Neural progenitor cell (in vitro differentiated cells): ENCODE results near the gene SYT7. TPM values are rescaled to one million over a fixed set of nuclear protein-coding genes. Genes with fewer than 3 reads are reported as not detected.

Experiments used
- DNase-seq: peaks from one replicate; pipeline ENCODE4 v3.0.0-alpha.2; 2016; ENCODE audit warnings: low spot score
- H2AFZ ChIP-seq: fragments of 200-600 bp; sonication (generic); replicated peaks from 2 replicates; pipeline ENCODE4 v1.6.1; 2016; ENCODE audit warnings: antibody characterized with exemption
- H3F3A ChIP-seq: fragments of 200-600 bp; sonication (generic); 2 replicates; pipeline ENCODE4 v1.6.1; 2016; ENCODE audit warnings: antibody characterized with exemption, low read depth
- H3K27ac ChIP-seq: fragments of 200-600 bp; sonication (generic); 2 replicates; pipeline ENCODE4 v1.5.1; 2016; ENCODE audit warnings: mild to moderate bottlenecking
- H3K27me3 ChIP-seq: fragments of 200-600 bp; sonication (generic); 2 replicates; pipeline ENCODE4 v1.6.1; 2016; ENCODE audit warnings: mild to moderate bottlenecking, moderate library complexity
- H3K36me3 ChIP-seq: fragments of 200-600 bp; sonication (generic); 2 replicates; pipeline ENCODE4 v1.5.1; 2016
- H3K4me1 ChIP-seq: fragments of 200-600 bp; sonication (generic); 2 replicates; pipeline ENCODE4 v1.6.1; 2016; ENCODE audit warnings: mixed run types
- H3K4me2 ChIP-seq: fragments of 200-600 bp; sonication (generic); 2 replicates; pipeline ENCODE4 v1.6.1; 2016
- H3K4me3 ChIP-seq: fragments of 200-600 bp; sonication (generic); 2 replicates; pipeline ENCODE4 v1.5.1; 2016
- H3K79me2 ChIP-seq: fragments of 200-600 bp; sonication (generic); 2 replicates; pipeline ENCODE4 v1.6.1; 2016; ENCODE audit warnings: low read depth
- H3K9ac ChIP-seq: fragments of 200-600 bp; sonication (generic); 2 replicates; pipeline ENCODE4 v1.6.1; 2016
- H3K9me3 ChIP-seq: fragments of 200-600 bp; sonication (generic); 2 replicates; pipeline ENCODE4 v1.5.1; 2016; ENCODE audit warnings: low read depth
- H4K20me1 ChIP-seq: fragments of 200-600 bp; sonication (generic); 2 replicates; pipeline ENCODE4 v1.6.1; 2016; ENCODE audit warnings: low read depth
- H3K27ac Mint-ChIP-seq: 3 replicates; pipeline ENCODE4 v1.8.0; 2021; ENCODE audit warnings: mixed read lengths
- H3K27me3 Mint-ChIP-seq: 2 replicates; pipeline ENCODE4 v1.8.0; 2022; ENCODE audit warnings: low read depth, mild to moderate bottlenecking, inconsistent platforms, moderate library complexity, mixed read lengths; ENCODE audit not compliant: insufficient read depth
- H3K36me3 Mint-ChIP-seq: 3 replicates; pipeline ENCODE4 v1.8.0; 2021; ENCODE audit warnings: mixed read lengths
- H3K4me1 Mint-ChIP-seq: 3 replicates; pipeline ENCODE4 v1.8.0; 2021; ENCODE audit warnings: mixed read lengths
- H3K4me3 Mint-ChIP-seq: 3 replicates; pipeline ENCODE4 v1.8.0; 2021; ENCODE audit warnings: mild to moderate bottlenecking, moderate library complexity, mixed read lengths
- H3K9me3 Mint-ChIP-seq: 3 replicates; pipeline ENCODE4 v1.8.0; 2020; ENCODE audit warnings: mixed read lengths
- EZH2 ChIP-seq: fragments of 200-600 bp; sonication (generic); IDR thresholded peaks from 2 replicates; pipeline ENCODE4 v1.6.1; 2017; ENCODE audit warnings: antibody characterized with exemption, mild to moderate bottlenecking, moderate library complexity
- EZH2phosphoT487 ChIP-seq: fragments of 200-600 bp; sonication (generic); IDR thresholded peaks from 2 replicates; pipeline ENCODE4 v1.6.1; 2017; ENCODE audit warnings: antibody characterized with exemption
- total RNA-seq: library from RNA; depleted of rRNA; stranded (reverse); fragments of >200 nt; gene quantifications from 2 replicates; pipeline ENCODE4 v1.2.3, GENCODE V29; 2015; ENCODE audit warnings: low replicate concordance
- TF ChIP-seq, protein P1 (sequence below): fragments of 200-600 bp; sonication (generic); IDR thresholded peaks from 2 replicates; pipeline ENCODE4 v1.5.1; 2017; ENCODE audit warnings: antibody characterized with exemption, mild to moderate bottlenecking

SYT7 gene
- total RNA-seq, 1 donor from 2014 or later = 0.73 TPM

DNA sequence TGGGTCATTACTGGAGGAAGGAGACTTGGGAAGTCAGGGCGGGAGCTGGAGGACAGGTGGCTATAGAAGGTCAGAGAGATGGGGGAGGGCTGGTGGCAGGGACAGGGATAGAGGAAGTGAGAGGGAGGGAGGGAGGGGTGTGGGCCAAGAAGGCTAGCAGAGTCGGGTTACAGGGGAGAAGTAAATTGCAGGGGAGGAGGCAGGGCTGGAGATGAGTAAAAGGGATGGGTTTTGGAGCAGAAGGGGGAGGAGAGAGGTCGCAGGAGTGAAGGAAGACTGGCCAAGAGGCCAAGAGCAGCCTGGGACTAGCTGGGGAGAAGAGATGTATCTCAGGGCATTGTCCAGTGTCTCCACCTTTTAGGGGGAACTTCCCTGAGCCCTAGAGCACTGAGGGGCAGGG is 39.3 kb downstream of the SYT7 start:
- Histone ChIP-seq H3K4me1 (peaks cover 26% of the 10 kb centered on the region), H2AFZ (no peak overlapping the region), H3K79me2 (no peaks in the 10 kb centered on the region), H3K9me3 (no peaks in the 10 kb centered on the region), H3K4me3 (no peak overlapping the region), H3F3A (no peaks in the 10 kb centered on the region), H3K36me3 (no peaks in the 10 kb centered on the region), H4K20me1 (no peaks in the 10 kb centered on the region), H3K27me3 (no peaks in the 10 kb centered on the region), H3K9ac (no peak overlapping the region), H3K4me2 (peak overlapping the region; percentile 27), H3K27ac (no peak overlapping the region)
- H3K27me3 Mint-ChIP-seq = peaks cover 13% of the 10 kb centered on the region
- peak overlapping the region; percentile 50 for H3K27ac Mint-ChIP-seq
- H3K4me3 Mint-ChIP-seq = no peak overlapping the region
- H3K9me3 Mint-ChIP-seq = no peaks in the 10 kb centered on the region
- peaks cover 43% of the 10 kb centered on the region for H3K4me1 Mint-ChIP-seq
- DNase-seq = peak; percentile 55
- peaks cover 2% of the 10 kb centered on the region for H3K36me3 Mint-ChIP-seq
- TF ChIP-seq, protein P1, sequence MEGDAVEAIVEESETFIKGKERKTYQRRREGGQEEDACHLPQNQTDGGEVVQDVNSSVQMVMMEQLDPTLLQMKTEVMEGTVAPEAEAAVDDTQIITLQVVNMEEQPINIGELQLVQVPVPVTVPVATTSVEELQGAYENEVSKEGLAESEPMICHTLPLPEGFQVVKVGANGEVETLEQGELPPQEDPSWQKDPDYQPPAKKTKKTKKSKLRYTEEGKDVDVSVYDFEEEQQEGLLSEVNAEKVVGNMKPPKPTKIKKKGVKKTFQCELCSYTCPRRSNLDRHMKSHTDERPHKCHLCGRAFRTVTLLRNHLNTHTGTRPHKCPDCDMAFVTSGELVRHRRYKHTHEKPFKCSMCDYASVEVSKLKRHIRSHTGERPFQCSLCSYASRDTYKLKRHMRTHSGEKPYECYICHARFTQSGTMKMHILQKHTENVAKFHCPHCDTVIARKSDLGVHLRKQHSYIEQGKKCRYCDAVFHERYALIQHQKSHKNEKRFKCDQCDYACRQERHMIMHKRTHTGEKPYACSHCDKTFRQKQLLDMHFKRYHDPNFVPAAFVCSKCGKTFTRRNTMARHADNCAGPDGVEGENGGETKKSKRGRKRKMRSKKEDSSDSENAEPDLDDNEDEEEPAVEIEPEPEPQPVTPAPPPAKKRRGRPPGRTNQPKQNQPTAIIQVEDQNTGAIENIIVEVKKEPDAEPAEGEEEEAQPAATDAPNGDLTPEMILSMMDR = no peak
- no peak for TF ChIP-seq EZH2phosphoT487
- TF ChIP-seq EZH2 = no peak

DNA sequence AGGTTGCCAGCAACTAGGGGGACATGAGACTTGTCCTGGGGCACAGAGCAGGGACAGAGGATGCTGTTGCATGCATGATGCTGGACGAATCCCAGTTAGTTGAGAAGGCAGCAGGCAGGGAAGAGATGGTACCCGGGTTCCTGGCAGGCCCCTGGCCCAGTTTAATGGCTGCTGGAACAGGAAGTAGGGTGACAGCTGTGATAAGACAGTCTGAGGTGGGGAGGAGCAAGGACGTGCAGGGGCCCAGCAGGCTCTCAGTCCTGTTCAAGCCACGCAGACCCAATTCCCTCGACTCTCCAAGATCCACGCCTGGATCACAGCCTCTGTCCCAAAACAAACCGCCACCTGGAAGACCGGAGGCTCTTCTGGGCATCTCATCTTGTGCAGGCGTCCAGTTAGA is 40.3 kb downstream of the SYT7 start:
- TF ChIP-seq EZH2phosphoT487 (no peak), EZH2 (no peak)
- TF ChIP-seq, protein P1 = no peak
- H3K27ac Mint-ChIP-seq = peak overlapping the region; percentile 64
- no peak for DNase-seq

GRCh38 chr11:61539831-61540357 is 41.0 kb downstream of the SYT7 start:
- H3K9me3 Mint-ChIP-seq = no peaks in the 10 kb centered on the region
- Histone ChIP-seq H3K36me3 (no peaks in the 10 kb centered on the region), H3F3A (no peaks in the 10 kb centered on the region), H3K9ac (no peak overlapping the region), H4K20me1 (no peaks in the 10 kb centered on the region), H3K27ac (no peak overlapping the region), H3K4me2 (no peak overlapping the region), H3K27me3 (no peaks in the 10 kb centered on the region), H3K9me3 (no peaks in the 10 kb centered on the region), H3K79me2 (no peaks in the 10 kb centered on the region), H3K4me1 (peaks cover 26% of the 10 kb centered on the region), H3K4me3 (no peak overlapping the region), H2AFZ (no peak overlapping the region)
- TF ChIP-seq, protein P1 = no peak
- no peak for TF ChIP-seq EZH2phosphoT487
- no peak for TF ChIP-seq EZH2
- H3K36me3 Mint-ChIP-seq = peaks cover 2% of the 10 kb centered on the region
- peaks cover 8% of the 10 kb centered on the region for H3K27me3 Mint-ChIP-seq
- H3K4me3 Mint-ChIP-seq = no peak overlapping the region
- H3K4me1 Mint-ChIP-seq = peaks cover 35% of the 10 kb centered on the region
- peak overlapping the region; percentile 67 for H3K27ac Mint-ChIP-seq
- no peak for DNase-seq

More for the DNA sequence above, 40.3 kb downstream of the SYT7 start:
- Histone ChIP-seq H3F3A (no peaks in the 10 kb centered on the region), H3K79me2 (no peaks in the 10 kb centered on the region), H4K20me1 (no peaks in the 10 kb centered on the region), H3K4me1 (peaks cover 26% of the 10 kb centered on the region), H3K9me3 (no peaks in the 10 kb centered on the region), H3K27ac (no peak overlapping the region), H3K4me3 (no peak overlapping the region), H2AFZ (no peak overlapping the region), H3K27me3 (no peaks in the 10 kb centered on the region), H3K4me2 (no peak overlapping the region), H3K9ac (no peak overlapping the region), H3K36me3 (no peaks in the 10 kb centered on the region)
- no peaks in the 10 kb centered on the region for H3K9me3 Mint-ChIP-seq
- no peak overlapping the region for H3K4me3 Mint-ChIP-seq
- peaks cover 40% of the 10 kb centered on the region for H3K4me1 Mint-ChIP-seq
- peaks cover 10% of the 10 kb centered on the region for H3K27me3 Mint-ChIP-seq
- peaks cover 2% of the 10 kb centered on the region for H3K36me3 Mint-ChIP-seq
